Neural crest cell (in vitro differentiated cells): ENCODE measurements around the gene BSCL2. TPM values are rescaled to one million over a fixed set of nuclear protein-coding genes. Genes with fewer than 3 reads are reported as not detected.
"Not testable (repeated sequence)": the region's sequence is repeated elsewhere in the genome, so short reads cannot be mapped to it uniquely, and the experiment has no call there.

Experiments
- DNase-seq: peaks from one replicate; pipeline ENCODE4 v3.0.0; 2021; ENCODE audit warnings: low read depth, mixed read lengths, low spot score
- H3K27ac Mint-ChIP-seq: one replicate; pipeline ENCODE4 v1.8.0; 2021; ENCODE audit warnings: mild to moderate bottlenecking, mixed read lengths; ENCODE audit not compliant: unreplicated experiment
- H3K27me3 Mint-ChIP-seq: 2 replicates; pipeline ENCODE4 v1.8.0; 2021; ENCODE audit warnings: low read depth, mild to moderate bottlenecking, mixed read lengths
- H3K36me3 Mint-ChIP-seq: 2 replicates; pipeline ENCODE4 v1.8.0; 2021; ENCODE audit warnings: low read depth, mild to moderate bottlenecking, mixed read lengths
- H3K4me1 Mint-ChIP-seq: 2 replicates; pipeline ENCODE4 v1.8.0; 2021; ENCODE audit warnings: mixed read lengths
- H3K4me3 Mint-ChIP-seq: one replicate; pipeline ENCODE4 v1.8.0; 2021; ENCODE audit warnings: mild to moderate bottlenecking, mixed read lengths
- H3K9me3 Mint-ChIP-seq: 2 replicates; pipeline ENCODE4 v1.8.0; 2021; ENCODE audit warnings: mixed read lengths
- total RNA-seq: library from RNA; stranded (reverse); gene quantifications from 2 replicates; pipeline ENCODE4 v1.2.1, GENCODE V29; 2021
- TF ChIP-seq, protein P1 (sequence below): fragments of 200-600 bp; sonication (generic); conservative IDR thresholded peaks from 2 replicates; pipeline ENCODE4 v1.5.0; 2021; ENCODE audit warnings: antibody characterized with exemption, mild to moderate bottlenecking

BSCL2 gene
- total RNA-seq, 1 donor from 2014 or later: 111 TPM

DNA sequence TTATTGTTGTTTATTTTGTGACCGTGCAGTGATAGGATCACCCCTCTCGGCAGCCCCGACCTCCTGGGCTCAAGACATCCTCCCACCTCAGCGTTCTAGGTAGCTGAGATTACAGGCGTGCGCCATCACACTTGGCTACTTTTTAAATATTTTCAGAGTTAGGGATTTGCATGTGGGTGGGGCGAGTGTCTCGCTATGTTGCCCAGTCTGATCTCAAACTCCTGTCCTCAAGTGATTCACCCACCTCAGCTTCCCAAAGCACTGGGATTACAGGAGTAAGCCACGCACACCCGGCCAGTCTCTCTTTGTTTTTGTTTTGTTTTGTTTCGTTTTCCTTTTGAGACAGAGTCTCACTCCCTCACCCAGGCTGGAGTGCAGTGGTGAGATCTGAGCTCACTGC, 52.9 kb downstream of the BSCL2 start:
- peaks cover 14% of the 10 kb centered on the region for H3K4me1 Mint-ChIP-seq
- no peaks in the 10 kb centered on the region for H3K9me3 Mint-ChIP-seq
- peak overlapping the region; percentile 75 for H3K4me3 Mint-ChIP-seq
- no peaks in the 10 kb centered on the region for H3K36me3 Mint-ChIP-seq
- no peak for DNase-seq
- TF ChIP-seq, protein P1, sequence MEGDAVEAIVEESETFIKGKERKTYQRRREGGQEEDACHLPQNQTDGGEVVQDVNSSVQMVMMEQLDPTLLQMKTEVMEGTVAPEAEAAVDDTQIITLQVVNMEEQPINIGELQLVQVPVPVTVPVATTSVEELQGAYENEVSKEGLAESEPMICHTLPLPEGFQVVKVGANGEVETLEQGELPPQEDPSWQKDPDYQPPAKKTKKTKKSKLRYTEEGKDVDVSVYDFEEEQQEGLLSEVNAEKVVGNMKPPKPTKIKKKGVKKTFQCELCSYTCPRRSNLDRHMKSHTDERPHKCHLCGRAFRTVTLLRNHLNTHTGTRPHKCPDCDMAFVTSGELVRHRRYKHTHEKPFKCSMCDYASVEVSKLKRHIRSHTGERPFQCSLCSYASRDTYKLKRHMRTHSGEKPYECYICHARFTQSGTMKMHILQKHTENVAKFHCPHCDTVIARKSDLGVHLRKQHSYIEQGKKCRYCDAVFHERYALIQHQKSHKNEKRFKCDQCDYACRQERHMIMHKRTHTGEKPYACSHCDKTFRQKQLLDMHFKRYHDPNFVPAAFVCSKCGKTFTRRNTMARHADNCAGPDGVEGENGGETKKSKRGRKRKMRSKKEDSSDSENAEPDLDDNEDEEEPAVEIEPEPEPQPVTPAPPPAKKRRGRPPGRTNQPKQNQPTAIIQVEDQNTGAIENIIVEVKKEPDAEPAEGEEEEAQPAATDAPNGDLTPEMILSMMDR: no peak
- H3K27me3 Mint-ChIP-seq: no peaks in the 10 kb centered on the region
- peak overlapping the region; percentile 67 for H3K27ac Mint-ChIP-seq

DNA sequence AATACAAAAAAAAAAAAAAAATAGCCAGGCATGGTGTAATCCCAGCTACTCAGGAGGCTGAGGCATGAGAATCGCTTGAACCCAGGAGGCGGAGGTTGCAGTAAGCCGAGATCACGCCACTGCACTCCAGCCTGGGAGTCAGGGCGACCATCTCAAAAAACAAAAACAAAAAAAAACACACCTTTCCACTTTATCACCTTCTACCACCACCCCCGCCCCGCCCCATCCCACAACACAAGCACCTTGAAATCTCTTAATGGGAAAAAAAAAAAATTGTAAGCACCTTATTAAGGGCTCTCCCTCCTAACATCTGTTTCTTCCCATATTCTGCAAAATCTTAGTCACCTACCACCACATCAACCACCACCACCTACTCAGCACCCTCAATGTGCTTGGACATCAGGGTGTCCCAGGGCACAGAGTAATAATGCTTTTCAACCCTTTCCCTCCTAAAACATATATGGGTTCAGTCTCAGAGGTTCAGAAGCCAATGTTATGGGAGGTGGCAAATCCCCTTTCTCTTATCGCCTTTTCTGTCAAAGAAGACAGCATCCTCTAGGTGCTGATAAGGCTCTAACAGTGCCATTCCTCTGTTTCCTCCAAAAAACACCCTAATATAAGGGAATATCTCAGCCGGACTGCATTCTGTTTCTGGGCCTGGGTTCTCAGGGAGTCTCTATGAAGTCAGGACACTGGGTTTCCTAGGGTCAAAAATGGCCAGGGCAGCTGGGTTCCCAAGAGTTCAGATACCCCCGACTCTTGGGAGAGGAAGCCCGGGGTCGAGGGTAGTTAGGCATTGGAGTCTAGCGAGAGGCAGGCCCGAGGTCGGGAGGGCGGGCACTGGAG, 54.8 kb downstream of the BSCL2 start:
- Mint-ChIP-seq H3K27ac (peak overlapping the region; percentile 92), H3K4me3 (peak overlapping the region; percentile 96), H3K9me3 (no peaks in the 10 kb centered on the region), H3K4me1 (peaks cover 14% of the 10 kb centered on the region), H3K36me3 (no peaks in the 10 kb centered on the region), H3K27me3 (no peaks in the 10 kb centered on the region)
- no peak for DNase-seq
- TF ChIP-seq, protein P1: no peak

DNA sequence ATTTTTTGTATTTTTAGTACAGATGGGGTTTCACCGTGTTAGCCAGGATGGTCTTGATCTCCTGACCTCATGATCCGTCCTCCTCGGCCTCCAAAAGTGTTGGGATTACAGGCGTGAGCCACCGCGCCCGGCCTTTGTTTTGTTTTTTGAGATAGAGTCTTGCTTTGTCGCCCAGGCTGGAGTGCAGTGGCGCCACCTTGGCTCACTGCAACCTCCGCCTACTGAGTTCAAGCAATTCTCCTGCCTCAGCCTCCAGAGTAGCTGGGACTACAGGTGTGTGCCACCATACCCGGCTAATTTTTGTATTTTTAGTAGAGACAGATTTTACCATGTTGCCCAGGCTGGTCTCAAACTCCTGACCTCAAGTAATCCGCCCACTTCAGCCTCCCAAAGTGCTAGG, 56.9 kb downstream of the BSCL2 start:
- H3K4me1 Mint-ChIP-seq: peaks cover 27% of the 10 kb centered on the region
- H3K27ac Mint-ChIP-seq, H3K4me3 Mint-ChIP-seq, DNase-seq, H3K9me3 Mint-ChIP-seq, H3K36me3 Mint-ChIP-seq, H3K27me3 Mint-ChIP-seq: not testable (repeated sequence)

DNA sequence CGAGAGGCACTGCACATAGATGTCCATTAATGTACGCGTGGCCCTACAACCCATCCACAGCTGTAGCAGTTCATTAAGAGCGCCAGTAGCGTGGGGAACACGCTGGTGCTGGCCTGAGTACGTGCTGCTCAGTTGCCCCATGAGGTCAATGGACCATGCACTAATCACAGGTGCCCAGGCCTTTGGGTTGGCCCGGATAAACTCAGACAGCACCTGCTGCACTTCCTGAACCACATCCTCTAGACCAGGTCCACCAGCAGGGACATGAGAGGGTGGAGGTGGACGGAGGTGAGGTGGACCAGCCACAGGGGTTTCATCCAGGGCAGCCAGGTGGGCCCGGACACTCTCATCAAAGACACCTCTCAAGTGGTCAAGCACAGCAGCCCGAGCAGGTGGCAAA, 57.7 kb downstream of the BSCL2 start:
- no peaks in the 10 kb centered on the region for H3K9me3 Mint-ChIP-seq
- H3K27ac Mint-ChIP-seq: no peak overlapping the region
- H3K27me3 Mint-ChIP-seq: peaks cover 3% of the 10 kb centered on the region
- TF ChIP-seq, protein P1: no peak
- peaks cover 2% of the 10 kb centered on the region for H3K36me3 Mint-ChIP-seq
- peaks cover 32% of the 10 kb centered on the region for H3K4me1 Mint-ChIP-seq
- peak overlapping the region; percentile 51 for H3K4me3 Mint-ChIP-seq
- no peak for DNase-seq

DNA sequence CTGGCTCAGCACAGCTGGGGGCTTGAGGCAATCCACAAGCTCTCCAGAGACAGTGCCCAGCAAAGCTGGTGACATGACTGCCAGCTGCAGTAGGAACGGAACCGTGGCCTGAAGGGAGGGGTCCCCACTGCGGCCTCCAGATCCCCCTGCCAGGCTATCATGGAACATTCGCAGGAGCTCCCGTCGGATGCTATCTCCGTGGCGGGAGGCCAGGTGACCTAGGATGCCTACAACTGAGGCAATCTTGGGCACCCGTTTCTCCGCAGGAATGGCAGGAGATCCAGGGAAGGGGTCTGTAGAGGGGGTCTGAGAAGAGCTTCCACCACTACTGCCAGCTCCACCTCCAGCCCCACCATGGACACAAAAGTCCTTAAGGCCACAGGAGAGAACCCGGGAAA, 58.3 kb downstream of the BSCL2 start:
- Mint-ChIP-seq H3K4me1 (peaks cover 32% of the 10 kb centered on the region), H3K36me3 (peaks cover 2% of the 10 kb centered on the region), H3K9me3 (no peaks in the 10 kb centered on the region), H3K27ac (no peak overlapping the region), H3K27me3 (peaks cover 3% of the 10 kb centered on the region), H3K4me3 (peak overlapping the region; percentile 51)
- TF ChIP-seq, protein P1: no peak
- DNase-seq: no peak

DNA sequence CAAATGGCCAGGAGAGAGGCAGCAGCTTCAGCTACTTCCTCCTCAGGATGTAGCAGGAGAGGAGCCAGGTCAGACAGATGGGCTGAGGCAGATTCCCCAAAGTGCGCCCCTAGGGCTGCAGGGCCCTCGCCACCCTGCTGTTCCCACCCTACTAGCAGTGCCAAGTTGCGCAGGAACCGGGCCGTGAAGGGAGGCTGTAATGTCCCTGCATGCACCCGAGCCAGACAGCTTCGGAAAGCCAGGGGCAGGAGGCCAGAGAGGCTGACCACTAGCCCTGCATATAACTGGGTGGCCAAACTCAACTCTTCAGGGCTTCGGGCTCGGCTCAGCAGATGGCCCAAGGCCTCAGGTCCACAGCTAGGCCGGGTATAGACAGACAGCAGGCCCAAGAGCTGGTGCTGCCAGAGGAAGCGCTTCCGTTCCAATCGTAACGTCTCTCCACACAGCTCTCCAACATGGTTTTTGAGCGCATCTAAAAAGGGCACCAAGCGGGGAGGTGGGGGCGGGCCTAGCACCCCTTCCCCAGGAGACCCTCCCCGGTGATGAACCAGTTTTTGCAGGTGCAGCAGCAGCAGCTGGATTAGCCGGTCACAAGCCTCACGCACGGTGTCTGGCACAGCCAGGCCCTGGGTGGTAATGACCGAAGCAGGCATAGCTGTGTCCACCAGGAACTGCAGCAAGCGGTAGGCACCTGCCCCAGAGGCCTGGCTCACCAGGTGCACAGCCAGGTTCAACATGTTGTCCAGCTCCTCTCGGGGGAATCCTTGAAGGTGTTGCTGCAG, 58.8 kb downstream of the BSCL2 start:
- Mint-ChIP-seq H3K4me3 (no peak overlapping the region), H3K27me3 (peaks cover 3% of the 10 kb centered on the region), H3K9me3 (no peaks in the 10 kb centered on the region), H3K36me3 (peaks cover 2% of the 10 kb centered on the region), H3K4me1 (peaks cover 28% of the 10 kb centered on the region), H3K27ac (no peak overlapping the region)
- no peak for DNase-seq
- TF ChIP-seq, protein P1: no peak
